ENCODE measurements around the gene WDR11. TPM values are rescaled to one million over a fixed set of nuclear protein-coding genes. Genes with fewer than 3 reads are reported as not detected.
"Not testable (repeated sequence)": the region's sequence is repeated elsewhere in the genome, so short reads cannot be mapped to it uniquely, and the experiment has no call there.

WDR11 gene
- total and polyA plus RNA-seq, 12 donors, result 32.6 to 73.7 (median 45.6) TPM

GRCh38 chr10:120905268-120905667, 54.1 kb downstream of the WDR11 start:
- Histone ChIP-seq H3K4me1 (replicated peaks in 1 of 2) (no peaks in the 10 kb centered on the region), H3K4me3 (no peak overlapping the region), H3K9me3 (replicated peaks in 1 of 3) (peaks cover 0 to 5% (median 0%) of the 10 kb centered on the region in 3 donors), H3K27me3 (no peaks in the 10 kb centered on the region), H3K36me3 (replicated peaks in 1 of 2) (peaks cover 0 to 82% of the 10 kb centered on the region in 2 donors), H3K27ac (no peak overlapping the region)
- DNase-seq, result no peak
- TF ChIP-seq CTCF (IDR thresholded peaks at IDR 0.05), result no peak
- TF ChIP-seq POLR2A (IDR thresholded peaks at IDR 0.05), result no peak
- WGBS, 4 donors, result 90 to 96% (median 93%) methylated on average over 9 of the region's 9 CpGs
- intact Hi-C loops (cut with DNase I), result no loop called here

GRCh38 chr10:120917521-120918250, 66.5 kb downstream of the WDR11 start:
- no peak for DNase-seq
- TF ChIP-seq CTCF (IDR thresholded peaks at IDR 0.05) (no peak), POLR2A (IDR thresholded peaks at IDR 0.05) (no peak)
- Histone ChIP-seq H3K9me3 (replicated peaks in 1 of 3) (no peaks in the 10 kb centered on the region), H3K27me3 (no peaks in the 10 kb centered on the region), H3K36me3 (replicated peaks in 1 of 2) (no peaks in the 10 kb centered on the region), H3K27ac (no peak overlapping the region), H3K4me1 (replicated peaks in 1 of 2) (no peaks in the 10 kb centered on the region), H3K4me3 (no peak overlapping the region)
- WGBS, 4 donors, result 64 to 83% (median 76%) methylated on average over 9 of the region's 9 CpGs
- intact Hi-C loops (cut with DNase I), result no loop called here

GRCh38 chr10:120923886-120924285, 72.7 kb downstream of the WDR11 start:
- H3K27me3 ChIP-seq; H3K9me3 ChIP-seq (replicated peaks in 1 of 3); H3K36me3 ChIP-seq (replicated peaks in 1 of 2); H3K27ac ChIP-seq; H3K4me1 ChIP-seq (replicated peaks in 1 of 2); H3K4me3 ChIP-seq; intact Hi-C loops (cut with DNase I); DNase-seq: not testable (repeated sequence)
- 88 to 97% (median 96%) methylated on average over 6 to 23 of the region's 29 CpGs; no CpG with 5 or more reads in 1 of the 4 donors for WGBS, 4 donors

GRCh38 chr10:120926611-120927010, 75.4 kb downstream of the WDR11 start:
- H3K4me1 ChIP-seq (replicated peaks in 1 of 2), result no peaks in the 10 kb centered on the region
- no peak overlapping the region for H3K4me3 ChIP-seq
- TF ChIP-seq POLR2A (IDR thresholded peaks at IDR 0.05) (no peak), CTCF (IDR thresholded peaks at IDR 0.05) (no peak)
- 87 to 97% (median 93%) methylated on average over 6 of the region's 6 CpGs for WGBS, 4 donors
- no peak for DNase-seq
- no peaks in the 10 kb centered on the region for H3K27me3 ChIP-seq
- intact Hi-C loops (cut with DNase I), result no loop called here
- no peaks in the 10 kb centered on the region for H3K9me3 ChIP-seq (replicated peaks in 1 of 3)
- H3K36me3 ChIP-seq (replicated peaks in 1 of 2), result no peaks in the 10 kb centered on the region
- no peak overlapping the region for H3K27ac ChIP-seq

- Histone ChIP-seq H3K36me3 (replicated peaks in 1 of 2) (no peaks in the 10 kb centered on the region), H3K9me3 (replicated peaks in 1 of 3) (no peaks in the 10 kb centered on the region), H3K4me1 (replicated peaks in 1 of 2) (no peaks in the 10 kb centered on the region), H3K27me3 (no peaks in the 10 kb centered on the region), H3K4me3 (no peak overlapping the region), H3K27ac (no peak overlapping the region)
- WGBS, 4 donors, result 74 to 99% (median 84%) methylated on average over 3 to 4 of the region's 4 CpGs
- TF ChIP-seq POLR2A (IDR thresholded peaks at IDR 0.05) (no peak), CTCF (IDR thresholded peaks at IDR 0.05) (no peak)
- intact Hi-C loops (cut with DNase I), result no loop called here
- no peak for DNase-seq
These were observed 76.2 kb downstream of the WDR11 start for GRCh38 chr10:120927352-120927751.

Measured in adrenal gland (tissue), 12 donors.